ENCODE data around the gene FAM117A.

Gene FAM117A

GRCh38 chr17:49691677-49692191 lies 72.2 kb downstream of the FAM117A start:
- DNase-seq (ENCODE audit: low spot score), result no peak
- TF ChIP-seq, protein P1, sequence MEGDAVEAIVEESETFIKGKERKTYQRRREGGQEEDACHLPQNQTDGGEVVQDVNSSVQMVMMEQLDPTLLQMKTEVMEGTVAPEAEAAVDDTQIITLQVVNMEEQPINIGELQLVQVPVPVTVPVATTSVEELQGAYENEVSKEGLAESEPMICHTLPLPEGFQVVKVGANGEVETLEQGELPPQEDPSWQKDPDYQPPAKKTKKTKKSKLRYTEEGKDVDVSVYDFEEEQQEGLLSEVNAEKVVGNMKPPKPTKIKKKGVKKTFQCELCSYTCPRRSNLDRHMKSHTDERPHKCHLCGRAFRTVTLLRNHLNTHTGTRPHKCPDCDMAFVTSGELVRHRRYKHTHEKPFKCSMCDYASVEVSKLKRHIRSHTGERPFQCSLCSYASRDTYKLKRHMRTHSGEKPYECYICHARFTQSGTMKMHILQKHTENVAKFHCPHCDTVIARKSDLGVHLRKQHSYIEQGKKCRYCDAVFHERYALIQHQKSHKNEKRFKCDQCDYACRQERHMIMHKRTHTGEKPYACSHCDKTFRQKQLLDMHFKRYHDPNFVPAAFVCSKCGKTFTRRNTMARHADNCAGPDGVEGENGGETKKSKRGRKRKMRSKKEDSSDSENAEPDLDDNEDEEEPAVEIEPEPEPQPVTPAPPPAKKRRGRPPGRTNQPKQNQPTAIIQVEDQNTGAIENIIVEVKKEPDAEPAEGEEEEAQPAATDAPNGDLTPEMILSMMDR (IDR thresholded peaks at IDR 0.05; ENCODE audit: extremely low read depth, insufficient read depth, missing control alignments), result no peak
- in situ Hi-C loops (cut with MboI; ENCODE audit: low pct_unique_long_range_greater_than_20kb, low sequenced_read_pairs, unreplicated experiment), result no loop called here

DNA sequence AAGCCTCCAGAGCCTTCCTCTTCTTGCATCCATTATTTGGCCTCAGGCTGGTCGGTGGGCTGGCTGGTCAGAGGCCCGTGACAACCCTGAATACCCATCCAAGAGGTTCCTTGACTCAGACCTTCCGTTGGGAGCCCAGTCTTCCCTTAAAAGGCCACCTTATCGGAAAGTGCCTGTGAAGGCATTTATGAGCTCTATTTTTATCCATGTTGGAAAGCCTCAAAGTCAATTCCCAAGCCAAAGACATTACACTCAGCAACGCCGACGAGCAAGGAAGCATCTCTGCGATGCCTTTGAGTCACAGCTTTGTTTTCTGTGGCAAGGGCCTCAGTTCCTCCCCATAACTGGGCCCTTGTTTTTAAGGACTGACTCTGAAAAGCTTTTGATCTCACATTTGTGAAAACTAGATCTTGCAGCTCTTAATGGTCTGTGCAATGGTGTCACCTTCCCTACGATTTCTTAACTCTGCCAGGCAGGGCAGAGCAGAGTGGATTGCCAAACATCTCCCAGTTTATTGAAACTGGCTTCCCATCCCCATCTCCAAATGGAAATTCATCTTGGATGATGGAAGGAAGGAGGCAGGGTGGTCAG lies 72.8 kb downstream of the FAM117A start:
- DNase-seq (ENCODE audit: low spot score), result no peak
- in situ Hi-C loops (cut with MboI; ENCODE audit: low pct_unique_long_range_greater_than_20kb, low sequenced_read_pairs, unreplicated experiment), result no loop called here
- TF ChIP-seq, protein P1 (IDR thresholded peaks at IDR 0.05; ENCODE audit: extremely low read depth, insufficient read depth, missing control alignments), result no peak

DNA sequence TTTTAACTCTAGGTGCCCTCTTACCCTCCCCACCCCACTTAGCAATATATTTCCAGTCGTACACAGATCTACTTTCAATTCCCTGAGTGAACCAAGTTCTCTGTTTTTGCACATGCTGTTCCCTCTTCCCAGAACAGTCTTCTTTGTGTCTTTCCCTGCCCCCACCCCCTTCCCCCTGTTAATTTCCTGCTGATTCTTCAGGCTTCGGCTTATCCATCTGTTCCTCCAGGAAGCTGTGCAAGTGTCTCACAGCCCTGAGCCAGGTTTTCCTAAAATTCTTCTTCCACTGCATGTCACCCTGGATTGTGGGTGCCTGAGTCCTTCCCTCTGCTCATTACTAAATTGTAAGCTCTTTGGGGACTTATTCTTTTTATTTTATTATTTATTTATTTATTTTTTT lies 73.7 kb downstream of the FAM117A start:
- in situ Hi-C loops (cut with MboI; ENCODE audit: low pct_unique_long_range_greater_than_20kb, low sequenced_read_pairs, unreplicated experiment), result no loop called here
- DNase-seq (ENCODE audit: low spot score), result no peak
- TF ChIP-seq, protein P1 (IDR thresholded peaks at IDR 0.05; ENCODE audit: extremely low read depth, insufficient read depth, missing control alignments), result no peak

- TF ChIP-seq, protein P1 (IDR thresholded peaks at IDR 0.05; ENCODE audit: extremely low read depth, insufficient read depth, missing control alignments), result no peak
- in situ Hi-C loops (cut with MboI; ENCODE audit: low pct_unique_long_range_greater_than_20kb, low sequenced_read_pairs, unreplicated experiment), result no loop called here
- no peak for DNase-seq (ENCODE audit: low spot score)
Observed at GRCh38 chr17:49688848-49689247, 75.1 kb downstream of the FAM117A start.

GRCh38 chr17:49687878-49688491 lies 75.9 kb downstream of the FAM117A start:
- in situ Hi-C loops (cut with MboI; ENCODE audit: low pct_unique_long_range_greater_than_20kb, low sequenced_read_pairs, unreplicated experiment), result no loop called here
- DNase-seq (ENCODE audit: low spot score), result no peak
- TF ChIP-seq, protein P1 (IDR thresholded peaks at IDR 0.05; ENCODE audit: extremely low read depth, insufficient read depth, missing control alignments), result no peak

DNA sequence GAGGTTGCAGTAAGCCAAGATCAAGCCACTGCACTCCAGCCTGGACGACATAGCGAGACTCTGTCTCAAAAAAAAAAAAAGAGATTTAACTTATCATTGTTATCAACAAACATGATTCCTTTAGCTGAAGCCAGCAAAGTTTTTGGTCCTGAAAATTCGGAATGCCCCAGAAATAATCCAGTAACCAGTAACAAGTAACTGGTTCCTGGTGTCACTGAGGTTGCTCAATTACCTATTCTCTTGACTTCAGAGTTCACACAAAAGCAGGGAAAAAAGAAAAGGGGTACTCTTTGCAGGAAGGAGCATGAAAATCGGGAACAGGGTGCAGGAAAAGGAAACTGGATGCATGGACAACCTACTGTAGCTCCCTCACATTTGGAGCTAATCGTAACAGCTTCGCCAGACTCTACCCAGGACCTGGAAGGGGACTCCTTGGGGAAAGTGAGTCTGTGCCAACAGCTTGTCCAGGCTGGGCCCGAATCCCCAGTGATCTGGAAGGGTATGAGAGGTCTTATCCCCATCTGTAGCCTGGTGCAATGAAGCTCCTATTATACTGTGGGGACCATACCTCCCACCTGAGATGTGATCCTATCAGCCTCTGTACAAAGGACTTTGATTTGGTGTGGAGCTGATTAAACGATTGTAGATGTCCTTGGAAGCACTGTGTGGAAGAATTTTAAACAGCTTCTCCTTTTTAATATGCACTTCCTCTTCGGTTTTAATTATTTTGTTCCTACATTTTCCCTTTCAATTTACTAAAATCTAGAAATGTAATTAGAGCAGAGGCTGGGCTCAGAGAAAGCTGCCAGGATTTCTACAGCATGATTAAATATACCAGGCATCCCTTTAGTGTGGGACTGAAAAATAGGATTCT lies 82.6 kb downstream of the FAM117A start:
- in situ Hi-C loops (cut with MboI; ENCODE audit: low pct_unique_long_range_greater_than_20kb, low sequenced_read_pairs, unreplicated experiment), result no loop called here
- DNase-seq (ENCODE audit: low spot score), result no peak
- TF ChIP-seq, protein P1 (IDR thresholded peaks at IDR 0.05; ENCODE audit: extremely low read depth, insufficient read depth, missing control alignments), result no peak

Measured in GM13977 (cell line).